Measurements from ENCODE around the gene ZNF622.
"Not testable (repeated sequence)": the region's sequence is repeated elsewhere in the genome, so short reads cannot be mapped to it uniquely, and the experiment has no call there.

ZNF622 gene

GRCh38 chr5:16477541-16477940, 11.9 kb upstream of the ZNF622 start:
- no peak for DNase-seq

GRCh38 chr5:16476417-16476816, 10.8 kb upstream of the ZNF622 start:
- not testable (repeated sequence) for DNase-seq

GRCh38 chr5:16471387-16471786, 5.8 kb upstream of the ZNF622 start:
- DNase-seq = no peak

- peak; percentile 3 for DNase-seq
Observed at GRCh38 chr5:16467363-16468219, 2.0 kb upstream of the ZNF622 start.

- peak; percentile 4 for DNase-seq
Observed at GRCh38 chr5:16464664-16465543, 696 bp downstream of the ZNF622 start.

- DNase-seq = no peak
Observed at GRCh38 chr5:16464231-16464630, 1.4 kb downstream of the ZNF622 start.

- no peak for DNase-seq
Observed at GRCh38 chr5:16461782-16462181, 3.8 kb downstream of the ZNF622 start.

GRCh38 chr5:16461026-16461425, 4.6 kb downstream of the ZNF622 start:
- DNase-seq = no peak

- no peak for DNase-seq
Observed at GRCh38 chr5:16459451-16459850, 6.1 kb downstream of the ZNF622 start.

- DNase-seq = no peak
Observed at GRCh38 chr5:16457853-16458252, 7.7 kb downstream of the ZNF622 start.

GRCh38 chr5:16457451-16457850, 8.1 kb downstream of the ZNF622 start:
- DNase-seq = no peak

GRCh38 chr5:16456103-16456832, 9.3 kb downstream of the ZNF622 start:
- peak; percentile 41 for DNase-seq

GRCh38 chr5:16455668-16456067, 9.9 kb downstream of the ZNF622 start:
- no peak for DNase-seq

GRCh38 chr5:16454686-16455085, 10.9 kb downstream of the ZNF622 start:
- DNase-seq = no peak

- DNase-seq = no peak
Observed at GRCh38 chr5:16453609-16454008, 12.0 kb downstream of the ZNF622 start.

GRCh38 chr5:16450163-16450562, 15.4 kb downstream of the ZNF622 start:
- no peak for DNase-seq

- no peak for DNase-seq
Observed at GRCh38 chr5:16446993-16447392, 18.6 kb downstream of the ZNF622 start.

- DNase-seq = no peak
Observed at GRCh38 chr5:16437977-16438376, 27.6 kb downstream of the ZNF622 start.

- not testable (repeated sequence) for DNase-seq
Observed at GRCh38 chr5:16436065-16436682, 29.4 kb downstream of the ZNF622 start.

GRCh38 chr5:16431490-16431889, 34.1 kb downstream of the ZNF622 start:
- DNase-seq = no peak

GRCh38 chr5:16430349-16431089, 35.1 kb downstream of the ZNF622 start:
- DNase-seq = no peak

- DNase-seq = no peak
Observed at GRCh38 chr5:16428359-16428758, 37.2 kb downstream of the ZNF622 start.

All from KG1 (cell line).